SK-N-SH treated with all-trans-retinoic acid at 6 μM for 48 hours (cell line): ENCODE measurements around the gene DOP1A.

Experiments
- ATAC-seq: fragments of 200-7000 bp; cut with Tn5 transposase; 3 replicates; pipeline ENCODE4 v1.9.1; 2020; ENCODE audit warnings: mild to moderate bottlenecking, moderate library complexity
- ARNTL ChIP-seq: fragments of 450-650 bp; formaldehyde crosslinking; IDR thresholded peaks from 2 replicates; pipeline ENCODE4 v1.5.0; 2020; ENCODE audit warnings: low read depth, mild to moderate bottlenecking, moderate library complexity, borderline replicate concordance
- BACH2 ChIP-seq: fragments of 250-450 bp; sonication (Bioruptor Pico); IDR thresholded peaks from 2 replicates; pipeline ENCODE4 v1.9.0; 2021; ENCODE audit warnings: mild to moderate bottlenecking, borderline replicate concordance
- CSDC2 ChIP-seq: fragments of 250-450 bp; sonication (Bioruptor Pico); IDR thresholded peaks from 2 replicates; pipeline ENCODE4 v1.5.0; 2020; ENCODE audit warnings: mild to moderate bottlenecking, moderate library complexity
- ESRRG ChIP-seq: fragments of 250-450 bp; sonication (Bioruptor Pico); IDR thresholded peaks from 2 replicates; pipeline ENCODE4 v1.6.1; 2021; ENCODE audit warnings: mild to moderate bottlenecking
- GLIS3 ChIP-seq: fragments of 250-450 bp; sonication (Bioruptor Pico); IDR thresholded peaks from 2 replicates; pipeline ENCODE4 v1.5.0; 2020; ENCODE audit warnings: mild to moderate bottlenecking, moderate library complexity
- OSR1 ChIP-seq: fragments of 250-450 bp; sonication (Bioruptor Pico); IDR thresholded peaks from 2 replicates; pipeline ENCODE4 v1.8.0; 2022; ENCODE audit warnings: moderate library complexity, mild to moderate bottlenecking, inconsistent platforms
- PPARA ChIP-seq: fragments of 250-450 bp; sonication (Bioruptor Pico); IDR thresholded peaks from 2 replicates; pipeline ENCODE4 v1.5.0; 2020; ENCODE audit warnings: mild to moderate bottlenecking, borderline replicate concordance
- RARB ChIP-seq: fragments of 250-450 bp; sonication (Bioruptor Pico); IDR thresholded peaks from 2 replicates; pipeline ENCODE4 v1.8.0; 2021; ENCODE audit warnings: mild to moderate bottlenecking, moderate library complexity
- SNAI2 ChIP-seq: fragments of 250-450 bp; sonication (Bioruptor Pico); IDR thresholded peaks from 2 replicates; pipeline ENCODE4 v1.5.0; 2020; ENCODE audit warnings: mild to moderate bottlenecking, moderate library complexity
- TCF4 ChIP-seq: fragments of 250-450 bp; sonication (Bioruptor Pico); IDR thresholded peaks from 2 replicates; pipeline ENCODE4 v1.8.0; 2021; ENCODE audit warnings: mild to moderate bottlenecking, moderate library complexity, borderline replicate concordance
- TOX ChIP-seq: fragments of 250-450 bp; sonication (Bioruptor Pico); IDR thresholded peaks from 2 replicates; pipeline ENCODE4 v1.8.0; 2021; ENCODE audit warnings: mild to moderate bottlenecking, moderate library complexity, borderline replicate concordance
- ZC3H10 ChIP-seq: fragments of 250-450 bp; sonication (Bioruptor Pico); IDR thresholded peaks from 2 replicates; pipeline ENCODE4 v1.5.1; 2021; ENCODE audit warnings: mild to moderate bottlenecking, moderate library complexity
- ZFP3 ChIP-seq: fragments of 250-450 bp; sonication (Bioruptor Pico); IDR thresholded peaks from 2 replicates; pipeline ENCODE4 v1.5.0; 2020; ENCODE audit warnings: mild to moderate bottlenecking, moderate library complexity
- ZFP30 ChIP-seq: fragments of 450-650 bp; formaldehyde crosslinking; IDR thresholded peaks from 2 replicates; pipeline ENCODE4 v1.5.0; 2022; ENCODE audit warnings: mild to moderate bottlenecking, moderate library complexity
- ZNF565 ChIP-seq: fragments of 450-650 bp; formaldehyde crosslinking; conservative IDR thresholded peaks from 2 replicates; pipeline ENCODE4 v1.5.0; 2020; ENCODE audit warnings: low read depth, mild to moderate bottlenecking, moderate library complexity
- ZNF70 ChIP-seq: fragments of 450-650 bp; formaldehyde crosslinking; IDR thresholded peaks from 2 replicates; pipeline ENCODE4 v1.5.0; 2020; ENCODE audit warnings: mild to moderate bottlenecking, moderate library complexity
- ZNF8 ChIP-seq: fragments of 450-650 bp; formaldehyde crosslinking; IDR thresholded peaks from 2 replicates; pipeline ENCODE4 v1.5.0; 2020; ENCODE audit warnings: mild to moderate bottlenecking, moderate library complexity
- TF ChIP-seq, protein P1 (sequence below): fragments of 250-450 bp; sonication (Bioruptor Pico); IDR thresholded peaks from 2 replicates; pipeline ENCODE4 v1.5.1; 2021; ENCODE audit warnings: mild to moderate bottlenecking, moderate library complexity
- TF ChIP-seq, protein P2 (sequence below): fragments of 250-450 bp; sonication (Bioruptor Pico); IDR thresholded peaks from 2 replicates; pipeline ENCODE4 v1.8.0; 2021; ENCODE audit warnings: low read depth, mild to moderate bottlenecking, moderate library complexity, borderline replicate concordance
- TF ChIP-seq, protein P3 (sequence below): fragments of 250-450 bp; sonication (Bioruptor Pico); IDR thresholded peaks from 2 replicates; pipeline ENCODE4 v1.5.1; 2020; ENCODE audit warnings: low read depth, mild to moderate bottlenecking, moderate library complexity
- TF ChIP-seq, protein P4 (sequence below): fragments of 250-450 bp; sonication (Bioruptor Pico); IDR thresholded peaks from 2 replicates; pipeline ENCODE4 v1.8.0; 2020; ENCODE audit warnings: mild to moderate bottlenecking, moderate library complexity, borderline replicate concordance
- TF ChIP-seq, protein P5 (sequence below): fragments of 250-450 bp; sonication (Bioruptor Pico); IDR thresholded peaks from 2 replicates; pipeline ENCODE4 v1.5.0; 2020; ENCODE audit warnings: mild to moderate bottlenecking, moderate library complexity

The DOP1A gene

DNA sequence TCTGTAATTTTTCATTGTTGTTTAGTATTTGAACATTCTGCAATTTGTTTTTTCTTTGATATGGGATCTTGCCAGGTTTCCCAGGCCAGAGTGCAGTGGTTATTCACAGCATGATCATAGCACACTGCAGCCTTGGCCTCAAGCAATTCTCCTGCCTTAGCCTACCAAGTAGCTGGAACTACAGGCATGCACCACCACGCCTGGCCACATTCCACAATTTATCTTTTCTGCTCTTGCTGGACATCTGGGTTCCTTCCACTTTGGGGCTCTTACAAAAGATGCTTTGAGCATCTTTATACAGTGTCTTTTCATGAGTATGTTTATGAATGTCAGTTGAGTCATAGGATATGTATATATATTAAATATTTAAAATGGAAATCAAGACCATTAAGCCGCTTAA lies 83.6 kb downstream of the DOP1A start:
- no peak for ATAC-seq
- TF ChIP-seq ZC3H10 (CRISPR knock-in tag) (no peak), ZNF70 (CRISPR knock-in tag) (no peak), TCF4 (CRISPR knock-in tag) (no peak)
- TF ChIP-seq, protein P1, sequence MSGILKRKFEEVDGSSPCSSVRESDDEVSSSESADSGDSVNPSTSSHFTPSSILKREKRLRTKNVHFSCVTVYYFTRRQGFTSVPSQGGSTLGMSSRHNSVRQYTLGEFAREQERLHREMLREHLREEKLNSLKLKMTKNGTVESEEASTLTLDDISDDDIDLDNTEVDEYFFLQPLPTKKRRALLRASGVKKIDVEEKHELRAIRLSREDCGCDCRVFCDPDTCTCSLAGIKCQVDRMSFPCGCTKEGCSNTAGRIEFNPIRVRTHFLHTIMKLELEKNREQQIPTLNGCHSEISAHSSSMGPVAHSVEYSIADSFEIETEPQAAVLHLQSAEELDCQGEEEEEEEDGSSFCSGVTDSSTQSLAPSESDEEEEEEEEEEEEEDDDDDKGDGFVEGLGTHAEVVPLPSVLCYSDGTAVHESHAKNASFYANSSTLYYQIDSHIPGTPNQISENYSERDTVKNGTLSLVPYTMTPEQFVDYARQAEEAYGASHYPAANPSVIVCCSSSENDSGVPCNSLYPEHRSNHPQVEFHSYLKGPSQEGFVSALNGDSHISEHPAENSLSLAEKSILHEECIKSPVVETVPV: no peak

DNA sequence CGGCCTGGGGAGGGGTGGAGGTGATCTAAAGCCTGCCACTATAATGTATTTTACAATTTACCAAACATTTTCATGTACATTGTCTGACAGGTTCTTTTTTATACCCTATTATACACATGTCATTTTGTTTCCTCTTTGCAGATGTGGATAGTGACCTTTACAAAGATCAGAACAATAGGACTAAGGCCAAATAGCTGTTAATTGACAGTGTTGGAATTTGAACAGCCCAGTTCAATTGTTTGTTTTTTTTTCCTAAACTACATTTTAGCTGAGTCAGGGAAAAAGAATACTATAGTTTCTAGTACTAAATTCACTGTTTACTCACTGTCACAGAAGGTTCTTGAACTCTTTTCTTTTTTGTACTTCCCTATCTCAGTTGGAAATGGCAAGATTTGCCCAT lies 85.4 kb downstream of the DOP1A start:
- TF ChIP-seq ZNF565 (CRISPR knock-in tag) (no peak), SNAI2 (no peak), ESRRG (CRISPR knock-in tag) (no peak), GLIS3 (CRISPR knock-in tag) (no peak), ZFP3 (CRISPR knock-in tag) (no peak), ZNF70 (CRISPR knock-in tag) (no peak), TCF4 (CRISPR knock-in tag) (no peak), ZNF8 (no peak), BACH2 (no peak), ZFP30 (CRISPR knock-in tag) (no peak), ARNTL (CRISPR knock-in tag) (no peak), TOX (CRISPR knock-in tag) (no peak), ZC3H10 (CRISPR knock-in tag) (no peak), PPARA (CRISPR knock-in tag) (no peak), RARB (CRISPR knock-in tag) (no peak)
- TF ChIP-seq, protein P2, sequence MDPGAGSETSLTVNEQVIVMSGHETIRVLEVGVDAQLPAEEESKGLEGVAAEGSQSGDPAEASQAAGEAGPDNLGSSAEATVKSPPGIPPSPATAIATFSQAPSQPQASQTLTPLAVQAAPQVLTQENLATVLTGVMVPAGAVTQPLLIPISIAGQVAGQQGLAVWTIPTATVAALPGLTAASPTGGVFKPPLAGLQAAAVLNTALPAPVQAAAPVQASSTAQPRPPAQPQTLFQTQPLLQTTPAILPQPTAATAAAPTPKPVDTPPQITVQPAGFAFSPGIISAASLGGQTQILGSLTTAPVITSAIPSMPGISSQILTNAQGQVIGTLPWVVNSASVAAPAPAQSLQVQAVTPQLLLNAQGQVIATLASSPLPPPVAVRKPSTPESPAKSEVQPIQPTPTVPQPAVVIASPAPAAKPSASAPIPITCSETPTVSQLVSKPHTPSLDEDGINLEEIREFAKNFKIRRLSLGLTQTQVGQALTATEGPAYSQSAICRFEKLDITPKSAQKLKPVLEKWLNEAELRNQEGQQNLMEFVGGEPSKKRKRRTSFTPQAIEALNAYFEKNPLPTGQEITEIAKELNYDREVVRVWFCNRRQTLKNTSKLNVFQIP (CRISPR knock-in tag): no peak
- TF ChIP-seq, protein P3, sequence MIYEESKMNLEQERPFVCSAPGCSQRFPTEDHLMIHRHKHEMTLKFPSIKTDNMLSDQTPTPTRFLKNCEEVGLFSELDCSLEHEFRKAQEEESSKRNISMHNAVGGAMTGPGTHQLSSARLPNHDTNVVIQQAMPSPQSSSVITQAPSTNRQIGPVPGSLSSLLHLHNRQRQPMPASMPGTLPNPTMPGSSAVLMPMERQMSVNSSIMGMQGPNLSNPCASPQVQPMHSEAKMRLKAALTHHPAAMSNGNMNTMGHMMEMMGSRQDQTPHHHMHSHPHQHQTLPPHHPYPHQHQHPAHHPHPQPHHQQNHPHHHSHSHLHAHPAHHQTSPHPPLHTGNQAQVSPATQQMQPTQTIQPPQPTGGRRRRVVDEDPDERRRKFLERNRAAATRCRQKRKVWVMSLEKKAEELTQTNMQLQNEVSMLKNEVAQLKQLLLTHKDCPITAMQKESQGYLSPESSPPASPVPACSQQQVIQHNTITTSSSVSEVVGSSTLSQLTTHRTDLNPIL (CRISPR knock-in tag): no peak
- TF ChIP-seq, protein P1: no peak
- TF ChIP-seq, protein P4, sequence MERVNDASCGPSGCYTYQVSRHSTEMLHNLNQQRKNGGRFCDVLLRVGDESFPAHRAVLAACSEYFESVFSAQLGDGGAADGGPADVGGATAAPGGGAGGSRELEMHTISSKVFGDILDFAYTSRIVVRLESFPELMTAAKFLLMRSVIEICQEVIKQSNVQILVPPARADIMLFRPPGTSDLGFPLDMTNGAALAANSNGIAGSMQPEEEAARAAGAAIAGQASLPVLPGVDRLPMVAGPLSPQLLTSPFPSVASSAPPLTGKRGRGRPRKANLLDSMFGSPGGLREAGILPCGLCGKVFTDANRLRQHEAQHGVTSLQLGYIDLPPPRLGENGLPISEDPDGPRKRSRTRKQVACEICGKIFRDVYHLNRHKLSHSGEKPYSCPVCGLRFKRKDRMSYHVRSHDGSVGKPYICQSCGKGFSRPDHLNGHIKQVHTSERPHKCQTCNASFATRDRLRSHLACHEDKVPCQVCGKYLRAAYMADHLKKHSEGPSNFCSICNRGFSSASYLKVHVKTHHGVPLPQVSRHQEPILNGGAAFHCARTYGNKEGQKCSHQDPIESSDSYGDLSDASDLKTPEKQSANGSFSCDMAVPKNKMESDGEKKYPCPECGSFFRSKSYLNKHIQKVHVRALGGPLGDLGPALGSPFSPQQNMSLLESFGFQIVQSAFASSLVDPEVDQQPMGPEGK: no peak
- no peak for ATAC-seq

DNA sequence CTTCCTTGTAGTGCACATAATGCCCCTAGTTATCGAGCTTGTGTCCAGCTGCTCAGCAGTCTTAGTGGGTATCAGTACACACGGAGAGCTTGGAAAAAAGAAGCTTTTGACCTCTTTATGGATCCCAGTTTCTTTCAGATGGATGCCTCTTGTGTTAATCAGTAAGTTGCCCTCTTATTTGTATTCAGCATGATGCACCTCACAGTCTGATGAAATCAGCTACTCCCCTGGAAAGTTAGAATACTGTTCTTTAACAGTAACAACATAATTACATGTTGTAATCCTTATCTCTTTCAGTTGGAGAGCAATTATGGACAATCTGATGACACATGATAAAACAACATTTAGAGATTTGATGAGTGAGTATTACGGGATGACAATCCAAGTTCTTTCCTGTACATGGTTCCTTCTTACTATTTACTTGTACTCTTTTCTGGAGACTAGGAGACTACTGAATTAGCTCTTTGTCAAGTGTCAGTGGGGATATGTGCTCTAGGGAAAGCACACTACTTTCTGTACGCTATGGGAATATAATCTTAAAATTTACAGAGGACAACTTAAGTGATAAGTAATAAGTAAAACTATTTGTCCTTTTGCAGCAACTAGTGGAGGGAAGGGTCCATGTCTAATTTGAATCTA lies 86.5 kb downstream of the DOP1A start:
- TF ChIP-seq ZNF565 (CRISPR knock-in tag) (no peak), ZFP30 (CRISPR knock-in tag) (no peak), ZNF70 (CRISPR knock-in tag) (no peak), ZFP3 (CRISPR knock-in tag) (no peak), ESRRG (CRISPR knock-in tag) (no peak), ARNTL (CRISPR knock-in tag) (no peak), OSR1 (CRISPR knock-in tag) (no peak), GLIS3 (CRISPR knock-in tag) (no peak), BACH2 (no peak), ZNF8 (no peak), SNAI2 (no peak), CSDC2 (no peak), PPARA (CRISPR knock-in tag) (no peak), ZC3H10 (CRISPR knock-in tag) (no peak), TCF4 (CRISPR knock-in tag) (no peak)
- TF ChIP-seq, protein P1: no peak
- TF ChIP-seq, protein P5, sequence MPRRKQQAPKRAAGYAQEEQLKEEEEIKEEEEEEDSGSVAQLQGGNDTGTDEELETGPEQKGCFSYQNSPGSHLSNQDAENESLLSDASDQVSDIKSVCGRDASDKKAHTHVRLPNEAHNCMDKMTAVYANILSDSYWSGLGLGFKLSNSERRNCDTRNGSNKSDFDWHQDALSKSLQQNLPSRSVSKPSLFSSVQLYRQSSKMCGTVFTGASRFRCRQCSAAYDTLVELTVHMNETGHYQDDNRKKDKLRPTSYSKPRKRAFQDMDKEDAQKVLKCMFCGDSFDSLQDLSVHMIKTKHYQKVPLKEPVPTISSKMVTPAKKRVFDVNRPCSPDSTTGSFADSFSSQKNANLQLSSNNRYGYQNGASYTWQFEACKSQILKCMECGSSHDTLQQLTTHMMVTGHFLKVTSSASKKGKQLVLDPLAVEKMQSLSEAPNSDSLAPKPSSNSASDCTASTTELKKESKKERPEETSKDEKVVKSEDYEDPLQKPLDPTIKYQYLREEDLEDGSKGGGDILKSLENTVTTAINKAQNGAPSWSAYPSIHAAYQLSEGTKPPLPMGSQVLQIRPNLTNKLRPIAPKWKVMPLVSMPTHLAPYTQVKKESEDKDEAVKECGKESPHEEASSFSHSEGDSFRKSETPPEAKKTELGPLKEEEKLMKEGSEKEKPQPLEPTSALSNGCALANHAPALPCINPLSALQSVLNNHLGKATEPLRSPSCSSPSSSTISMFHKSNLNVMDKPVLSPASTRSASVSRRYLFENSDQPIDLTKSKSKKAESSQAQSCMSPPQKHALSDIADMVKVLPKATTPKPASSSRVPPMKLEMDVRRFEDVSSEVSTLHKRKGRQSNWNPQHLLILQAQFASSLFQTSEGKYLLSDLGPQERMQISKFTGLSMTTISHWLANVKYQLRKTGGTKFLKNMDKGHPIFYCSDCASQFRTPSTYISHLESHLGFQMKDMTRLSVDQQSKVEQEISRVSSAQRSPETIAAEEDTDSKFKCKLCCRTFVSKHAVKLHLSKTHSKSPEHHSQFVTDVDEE (CRISPR knock-in tag): no peak
- TF ChIP-seq, protein P3 (CRISPR knock-in tag): no peak
- ATAC-seq: no peak
